A549 treated with RU486 at 1 μM for 4 hours (cell line): Measurements from ENCODE around the gene SLC1A2. TPM values are rescaled to one million over a fixed set of nuclear protein-coding genes. Genes with fewer than 3 reads are reported as not detected.

Source experiments
- total RNA-seq: library from RNA; stranded (reverse); fragments of 200-300 nt; extraction: Qiagen RNA extraction; gene quantifications from 5 replicates; pipeline ENCODE4 v1.2.3, GENCODE V29; 2022; ENCODE audit warnings: low read depth

Gene SLC1A2
- total RNA-seq: 0.05 to 0.35 TPM (median 0.10 TPM) in 4 of 5 replicates, not detected in the other

DNA sequence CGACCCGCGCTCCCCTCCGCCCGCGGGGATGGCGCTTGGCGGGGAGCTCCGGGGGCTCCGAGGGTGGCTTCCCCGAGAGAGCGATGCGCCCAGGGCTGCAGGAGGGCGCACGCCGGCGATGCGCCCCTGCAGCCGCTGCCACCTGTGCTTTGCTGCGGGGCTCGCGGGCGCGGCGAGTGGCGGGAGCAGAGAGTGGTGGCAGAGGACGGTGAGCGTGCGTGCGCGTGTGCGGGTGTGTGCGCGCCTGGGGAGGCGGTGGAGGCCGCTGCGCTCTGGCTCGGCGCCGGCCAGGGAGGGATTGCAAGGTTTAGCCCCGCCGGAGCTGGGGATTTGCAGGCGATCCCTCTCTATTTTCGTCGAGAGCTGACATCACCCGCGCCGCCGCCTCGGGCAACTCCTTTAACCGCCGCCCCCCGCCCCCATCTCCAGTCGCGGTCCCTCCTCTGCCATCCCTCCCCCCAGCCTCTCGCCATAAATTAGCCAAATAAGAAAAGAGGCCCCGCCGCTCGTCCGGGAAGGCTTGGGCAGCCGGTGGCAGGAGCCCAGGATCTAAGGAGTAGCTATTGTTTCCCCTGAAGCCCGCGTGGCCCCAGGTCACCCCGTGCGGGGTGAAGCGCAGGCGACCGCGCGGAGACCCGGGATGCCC lies at the start of gene SLC1A2:
SLC1A2 (minus strand) TSS at position 375 of the 646 bp plus-strand sequence. CDS start 592 bp downstream, outside the sequence.

Other genes starting within 250 kb of the SLC1A2 start
- 0.06 TPM in 1 of 5 replicates, not detected in the others for gene PAMR1, start 106.1 kb upstream of the SLC1A2 start, total RNA-seq
- 31.1 to 46.8 TPM (median 41.9 TPM) in 5 replicates for gene FJX1, start 198.9 kb upstream of the SLC1A2 start, total RNA-seq
- 17.2 to 26.8 TPM (median 25.7 TPM) in 5 replicates for gene TRIM44, start 243.2 kb upstream of the SLC1A2 start, total RNA-seq